CD14-positive monocyte (primary cell): ENCODE data around the gene PRKCQ. TPM values are rescaled to one million over a fixed set of nuclear protein-coding genes. Genes with fewer than 3 reads are reported as not detected.
"Not testable (repeated sequence)": the region's sequence is repeated elsewhere in the genome, so short reads cannot be mapped to it uniquely, and the experiment has no call there.

Experiments
- DNase-seq, 3 donors: peaks; one replicate each; pipeline ENCODE4 v3.0.0-alpha.2; 2011 to 2022
- H2AFZ ChIP-seq: 2 replicates; pipeline ENCODE4 v1.6.0; 2012; ENCODE audit warnings: mild to moderate bottlenecking, low read depth, low read length, inconsistent platforms; ENCODE audit not compliant: insufficient read depth, poor library complexity, severe bottlenecking
- H3K27ac ChIP-seq, 2 donors: 1 replicate in 1 of 2; 2 replicates in 1 of 2; pipeline ENCODE4 v1.5.1; 2012 to 2013; ENCODE audit warnings: low read length in 2 of 2, control low read depth in 1 of 2, inconsistent platforms in 1 of 2, low read depth in 1 of 2, mild to moderate bottlenecking in 1 of 2
- H3K27me3 ChIP-seq, 2 donors: one replicate each; pipeline versions ENCODE4 v1.6.0 to v1.6.1; 2011 to 2013; ENCODE audit warnings: low read length in 2 of 2; ENCODE audit not compliant: control insufficient read depth in 2 of 2, insufficient read depth in 2 of 2
- H3K36me3 ChIP-seq, 2 donors: replicated peaks in 1 of 2; 1 replicate in 1 of 2; 2 replicates in 1 of 2; pipeline versions ENCODE4 v1.5.1 to v1.6.1; 2012 to 2013; ENCODE audit warnings: low read length in 2 of 2, control low read depth in 1 of 2, inconsistent platforms in 1 of 2, mild to moderate bottlenecking in 1 of 2; ENCODE audit not compliant: insufficient read depth in 2 of 2, control insufficient read depth in 1 of 2
- H3K4me1 ChIP-seq, 2 donors: 1 replicate in 1 of 2; 2 replicates in 1 of 2; pipeline versions ENCODE4 v1.5.1 to v1.6.1; 2012 to 2013; ENCODE audit warnings: low read length in 2 of 2, control low read depth in 1 of 2, inconsistent platforms in 1 of 2, mild to moderate bottlenecking in 1 of 2, moderate library complexity in 1 of 2; ENCODE audit not compliant: insufficient read depth in 2 of 2, control insufficient read depth in 1 of 2
- H3K4me2 ChIP-seq: replicated peaks from 2 replicates; pipeline ENCODE3; 2012; ENCODE audit warnings: low read length, moderate library complexity, mild to moderate bottlenecking; ENCODE audit not compliant: poor library complexity, severe bottlenecking; ENCODE audit errors: extremely low read depth
- H3K4me3 ChIP-seq, 3 experiments: fragments of 200-600 bp in 1 of 3; sonication (generic) in 1 of 3; replicated peaks in 1 of 3; 1 replicate in 2 of 3; 2 replicates in 1 of 3; pipeline ENCODE4 v1.5.1; 2011 to 2013; ENCODE audit warnings: low read length in 3 of 3, mild to moderate bottlenecking in 3 of 3, control low read depth in 2 of 3, low read depth in 2 of 3, inconsistent platforms in 1 of 3, moderate library complexity in 1 of 3
- H3K79me2 ChIP-seq: 2 replicates; pipeline ENCODE4 v1.6.0; 2012; ENCODE audit warnings: mild to moderate bottlenecking, control low read depth, inconsistent platforms, low read length, moderate library complexity; ENCODE audit not compliant: insufficient read depth
- H3K9ac ChIP-seq: 2 replicates; pipeline ENCODE4 v1.6.0; 2017; ENCODE audit warnings: low read length, mild to moderate bottlenecking; ENCODE audit not compliant: insufficient read depth, poor library complexity, severe bottlenecking
- H3K9me3 ChIP-seq, 2 donors: replicated peaks in 1 of 2; 1 replicate in 1 of 2; 2 replicates in 1 of 2; pipeline versions ENCODE4 v1.5.1 to v1.6.1; 2012 to 2013; ENCODE audit warnings: low read length in 2 of 2, control low read depth in 1 of 2; ENCODE audit not compliant: control insufficient read depth in 1 of 2, insufficient read depth in 1 of 2
- H4K20me1 ChIP-seq: 2 replicates; pipeline ENCODE4 v1.6.0; 2012; ENCODE audit warnings: mild to moderate bottlenecking, low read length, control low read depth, moderate library complexity; ENCODE audit not compliant: insufficient read depth
- H3K27ac Mint-ChIP-seq, 7 donors: one replicate each; pipeline ENCODE4 v1.8.0; 2020; ENCODE audit warnings: mild to moderate bottlenecking in 7 of 7, mixed read lengths in 7 of 7, moderate library complexity in 6 of 7, inconsistent platforms in 2 of 7
- H3K27me3 Mint-ChIP-seq, 3 donors: one replicate each; pipeline ENCODE4 v1.8.0; 2021 to 2022; ENCODE audit warnings: low read depth in 3 of 3, mild to moderate bottlenecking in 3 of 3, mixed read lengths in 3 of 3, moderate library complexity in 3 of 3, inconsistent platforms in 1 of 3
- H3K36me3 Mint-ChIP-seq, 2 donors: one replicate each; pipeline ENCODE4 v1.8.0; 2020; ENCODE audit warnings: mixed read lengths in 2 of 2, inconsistent platforms in 1 of 2, mild to moderate bottlenecking in 1 of 2
- H3K4me1 Mint-ChIP-seq: one replicate; pipeline ENCODE4 v1.8.0; 2020; ENCODE audit warnings: mild to moderate bottlenecking, mixed read lengths
- H3K4me3 Mint-ChIP-seq, 2 donors: one replicate each; pipeline ENCODE4 v1.8.0; 2020; ENCODE audit warnings: mild to moderate bottlenecking in 2 of 2, mixed read lengths in 2 of 2, moderate library complexity in 1 of 2
- H3K9me3 Mint-ChIP-seq, 7 donors: one replicate each; pipeline ENCODE4 v1.8.0; 2020 to 2022; ENCODE audit warnings: mixed read lengths in 7 of 7, mild to moderate bottlenecking in 6 of 7, moderate library complexity in 6 of 7, inconsistent platforms in 2 of 7
- CTCF ChIP-seq: fragments of 200-600 bp; IDR thresholded peaks from one replicate; pipeline ENCODE4 v1.8.0; 2022; ENCODE audit warnings: antibody characterized with exemption, mild to moderate bottlenecking
- WGBS: methylation state at CpG from one replicate; pipeline ENCODE4 v1.1.5; 2013; ENCODE audit warnings: missing lambda C conversion rate; ENCODE audit not compliant: insufficient coverage; 5-methylcytosine and 5-hydroxymethylcytosine counted together
- intact Hi-C, 2 donors: fragments of 100-400 bp; cut with micrococcal nuclease; formaldehyde crosslinking; loops; one replicate each; pipeline versions ENCODE4 v1.15.0 to v1.15.1; 2023
- polyA plus RNA-seq, 3 donors: library from polyadenylated mRNA; depleted of rRNA in 1 of 3; unstranded in 2 of 3; stranded (reverse) in 1 of 3; fragments of 300-500 nt in 2 of 3; fragments of >200 nt in 1 of 3; fragmentation: Illumina TruSeq in 2 of 3; gene quantifications; 1 replicate in 2 of 3; 2 replicates in 1 of 3; pipeline ENCODE4 v1.2.3, GENCODE V29; 2012 to 2021

PRKCQ gene
- polyA plus RNA-seq, 3 donors: 0.01 to 0.29 (median 0.09) TPM

GRCh38 chr10:6383096-6383812 lies 196.8 kb downstream of the PRKCQ start:
- Histone ChIP-seq H3K27ac (no peak overlapping the region), H3K27me3 (no peaks in the 10 kb centered on the region), H4K20me1 (no peaks in the 10 kb centered on the region), H3K36me3 (no peaks in the 10 kb centered on the region), H3K9ac (no peak overlapping the region), H3K9me3 (peaks cover 22 to 23% of the 10 kb centered on the region in 2 donors), H3K4me2 (no peak overlapping the region), H3K79me2 (no peaks in the 10 kb centered on the region), H3K4me3 (no peak overlapping the region), H2AFZ (no peak overlapping the region), H3K4me1 (peaks cover 25 to 40% of the 10 kb centered on the region in 2 donors)
- intact Hi-C loops: no loop called here
- 94% methylated on average over 7 of the region's 8 CpGs for WGBS
- TF ChIP-seq CTCF: no peak
- no peak for DNase-seq
- Mint-ChIP-seq H3K36me3 (peaks cover 3 to 7% of the 10 kb centered on the region in 2 donors), H3K9me3 (peaks cover 20 to 33% (median 29%) of the 10 kb centered on the region in 7 donors), H3K4me1 (peaks cover 46% of the 10 kb centered on the region), H3K27me3 (peaks cover 0 to 4% (median 3%) of the 10 kb centered on the region in 3 donors), H3K27ac (peak overlapping the region in 1 of 7 donors; percentile 54), H3K4me3 (no peak overlapping the region)

GRCh38 chr10:6382081-6382480 lies 198.0 kb downstream of the PRKCQ start:
- H3K9me3 Mint-ChIP-seq: peaks cover 20 to 41% (median 29%) of the 10 kb centered on the region in 7 donors
- Histone ChIP-seq H3K4me3 (peak overlapping the region; percentile 7 to 52 (median 26)), H3K9ac (no peak overlapping the region), H3K4me2 (peak overlapping the region; percentile 58), H2AFZ (peak overlapping the region; percentile 47), H3K36me3 (no peaks in the 10 kb centered on the region), H4K20me1 (no peaks in the 10 kb centered on the region), H3K79me2 (no peaks in the 10 kb centered on the region), H3K9me3 (peaks cover 25 to 27% of the 10 kb centered on the region in 2 donors), H3K27me3 (no peaks in the 10 kb centered on the region), H3K4me1 (peaks cover 25 to 40% of the 10 kb centered on the region in 2 donors), H3K27ac (peak overlapping the region; percentile 4 to 44)
- peak overlapping the region; percentile 36 to 94 (median 79) for H3K27ac Mint-ChIP-seq
- peak; percentile 56 to 78 (median 59) for DNase-seq
- peaks cover 7% of the 10 kb centered on the region in 2 donors for H3K36me3 Mint-ChIP-seq
- peaks cover under 1 to 4% (median 2%) of the 10 kb centered on the region in 3 donors for H3K27me3 Mint-ChIP-seq
- TF ChIP-seq CTCF: no peak
- intact Hi-C loops: no loop called here
- peak overlapping the region; percentile 70 to 85 for H3K4me3 Mint-ChIP-seq
- H3K4me1 Mint-ChIP-seq: peaks cover 46% of the 10 kb centered on the region
- WGBS: 0% methylated on average over 7 of the region's 7 CpGs

- H3K4me2 ChIP-seq, H3K36me3 ChIP-seq, H3K27me3 Mint-ChIP-seq, H3K27ac Mint-ChIP-seq, H4K20me1 ChIP-seq, H3K27ac ChIP-seq, H3K4me3 Mint-ChIP-seq, H3K79me2 ChIP-seq, DNase-seq, H3K36me3 Mint-ChIP-seq, H3K9ac ChIP-seq, intact Hi-C loops, H2AFZ ChIP-seq, H3K27me3 ChIP-seq, H3K4me3 ChIP-seq: not testable (repeated sequence)
- H3K9me3 Mint-ChIP-seq: peaks cover 20 to 43% (median 29%) of the 10 kb centered on the region in 7 donors
- peaks cover 31% of the 10 kb centered on the region for H3K4me1 Mint-ChIP-seq
- 90% methylated on average over 2 of the region's 5 CpGs for WGBS
- H3K9me3 ChIP-seq: peaks cover 25 to 32% of the 10 kb centered on the region in 2 donors
- H3K4me1 ChIP-seq: peaks cover 15 to 26% of the 10 kb centered on the region in 2 donors
Measured at GRCh38 chr10:6380478-6380877, 199.6 kb downstream of the PRKCQ start.
